Panc1 (cell line): ENCODE data around the gene QPCT.

Experiments used
- POLR2AphosphoS5 ChIP-seq: IDR thresholded peaks from 2 replicates; pipeline ENCODE4 v1.6.1; 2012; ENCODE audit warnings: mild to moderate bottlenecking, low read depth, low read length, moderate library complexity
- TF ChIP-seq, protein P1 (sequence below): fragments of 450-650 bp; IDR thresholded peaks from 2 replicates; pipeline ENCODE4 v1.5.1; 2017; ENCODE audit warnings: mild to moderate bottlenecking
- TF ChIP-seq, protein P2 (sequence below), 2 experiments: IDR thresholded peaks; 2 replicates each; pipeline ENCODE4 v1.6.1; 2011 to 2012; ENCODE audit warnings: low read depth in 2 of 2, control low read depth in 1 of 2, low read length in 1 of 2, mild to moderate bottlenecking in 1 of 2, moderate library complexity in 1 of 2; ENCODE audit not compliant: insufficient read depth in 1 of 2

DNA sequence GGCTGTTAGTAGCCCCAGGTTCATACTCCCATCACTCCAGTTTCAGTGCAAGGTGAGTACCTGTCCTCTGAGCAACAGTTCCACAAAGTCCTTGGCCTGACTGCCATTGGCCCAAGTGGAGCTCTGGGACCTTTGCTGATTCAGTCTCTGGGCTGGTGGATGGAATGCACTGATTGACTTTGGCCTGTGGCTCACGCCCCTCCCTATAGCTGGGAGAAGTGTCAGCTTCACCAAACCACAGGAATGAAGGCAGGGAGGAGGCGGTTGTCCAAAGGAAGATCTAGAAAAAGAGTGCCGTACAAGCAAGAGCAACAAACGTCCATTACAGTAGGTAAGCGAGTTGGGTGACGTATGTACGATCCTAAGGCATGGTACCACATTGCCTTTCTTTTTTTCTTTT, 34.0 kb downstream of the QPCT start:
- TF ChIP-seq, protein P1, sequence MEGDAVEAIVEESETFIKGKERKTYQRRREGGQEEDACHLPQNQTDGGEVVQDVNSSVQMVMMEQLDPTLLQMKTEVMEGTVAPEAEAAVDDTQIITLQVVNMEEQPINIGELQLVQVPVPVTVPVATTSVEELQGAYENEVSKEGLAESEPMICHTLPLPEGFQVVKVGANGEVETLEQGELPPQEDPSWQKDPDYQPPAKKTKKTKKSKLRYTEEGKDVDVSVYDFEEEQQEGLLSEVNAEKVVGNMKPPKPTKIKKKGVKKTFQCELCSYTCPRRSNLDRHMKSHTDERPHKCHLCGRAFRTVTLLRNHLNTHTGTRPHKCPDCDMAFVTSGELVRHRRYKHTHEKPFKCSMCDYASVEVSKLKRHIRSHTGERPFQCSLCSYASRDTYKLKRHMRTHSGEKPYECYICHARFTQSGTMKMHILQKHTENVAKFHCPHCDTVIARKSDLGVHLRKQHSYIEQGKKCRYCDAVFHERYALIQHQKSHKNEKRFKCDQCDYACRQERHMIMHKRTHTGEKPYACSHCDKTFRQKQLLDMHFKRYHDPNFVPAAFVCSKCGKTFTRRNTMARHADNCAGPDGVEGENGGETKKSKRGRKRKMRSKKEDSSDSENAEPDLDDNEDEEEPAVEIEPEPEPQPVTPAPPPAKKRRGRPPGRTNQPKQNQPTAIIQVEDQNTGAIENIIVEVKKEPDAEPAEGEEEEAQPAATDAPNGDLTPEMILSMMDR, result no peak
- TF ChIP-seq POLR2AphosphoS5, result no peak
- TF ChIP-seq, protein P2, sequence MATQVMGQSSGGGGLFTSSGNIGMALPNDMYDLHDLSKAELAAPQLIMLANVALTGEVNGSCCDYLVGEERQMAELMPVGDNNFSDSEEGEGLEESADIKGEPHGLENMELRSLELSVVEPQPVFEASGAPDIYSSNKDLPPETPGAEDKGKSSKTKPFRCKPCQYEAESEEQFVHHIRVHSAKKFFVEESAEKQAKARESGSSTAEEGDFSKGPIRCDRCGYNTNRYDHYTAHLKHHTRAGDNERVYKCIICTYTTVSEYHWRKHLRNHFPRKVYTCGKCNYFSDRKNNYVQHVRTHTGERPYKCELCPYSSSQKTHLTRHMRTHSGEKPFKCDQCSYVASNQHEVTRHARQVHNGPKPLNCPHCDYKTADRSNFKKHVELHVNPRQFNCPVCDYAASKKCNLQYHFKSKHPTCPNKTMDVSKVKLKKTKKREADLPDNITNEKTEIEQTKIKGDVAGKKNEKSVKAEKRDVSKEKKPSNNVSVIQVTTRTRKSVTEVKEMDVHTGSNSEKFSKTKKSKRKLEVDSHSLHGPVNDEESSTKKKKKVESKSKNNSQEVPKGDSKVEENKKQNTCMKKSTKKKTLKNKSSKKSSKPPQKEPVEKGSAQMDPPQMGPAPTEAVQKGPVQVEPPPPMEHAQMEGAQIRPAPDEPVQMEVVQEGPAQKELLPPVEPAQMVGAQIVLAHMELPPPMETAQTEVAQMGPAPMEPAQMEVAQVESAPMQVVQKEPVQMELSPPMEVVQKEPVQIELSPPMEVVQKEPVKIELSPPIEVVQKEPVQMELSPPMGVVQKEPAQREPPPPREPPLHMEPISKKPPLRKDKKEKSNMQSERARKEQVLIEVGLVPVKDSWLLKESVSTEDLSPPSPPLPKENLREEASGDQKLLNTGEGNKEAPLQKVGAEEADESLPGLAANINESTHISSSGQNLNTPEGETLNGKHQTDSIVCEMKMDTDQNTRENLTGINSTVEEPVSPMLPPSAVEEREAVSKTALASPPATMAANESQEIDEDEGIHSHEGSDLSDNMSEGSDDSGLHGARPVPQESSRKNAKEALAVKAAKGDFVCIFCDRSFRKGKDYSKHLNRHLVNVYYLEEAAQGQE (IDR thresholded peaks at IDR 0.05; ENCODE audit: insufficient read depth in 1 of 2, low read depth in 2 of 2, low read length in 1 of 2), result no peak
